H1 (cell line): ENCODE data around the gene BSPRY. TPM values are rescaled to one million over a fixed set of nuclear protein-coding genes. Genes with fewer than 3 reads are reported as not detected.

ENCODE experiments used
- CTCF ChIA-PET: fragments of 300-600 bp; sonication (Branson Sonifier 250); formaldehyde crosslinking; loops from one replicate; lab custom pipeline; 2021; ENCODE audit not compliant: partially characterized antibody; lab: Charles Lee
- POLR2A ChIA-PET: fragments of 300-600 bp; sonication (Branson Sonifier 250); formaldehyde crosslinking; loops from one replicate; lab custom pipeline; 2021; ENCODE audit warnings: inconsistent platforms; ENCODE audit not compliant: partially characterized antibody; lab: Charles Lee
- DNase-seq, 2 experiments: peaks; one replicate each; pipeline versions ENCODE4 v3.0.0 to v3.0.0-alpha.2; 2010 to 2022; ENCODE audit warnings: low spot score in 2 of 2, low read depth in 1 of 2, mixed read lengths in 1 of 2
- FAIRE-seq: peaks from 2 replicates; lab custom pipeline; 2011; peaks lifted over from hg19 to GRCh38; lab: Jason Lieb, UNC
- H2AFZ ChIP-seq: 2 replicates; pipeline ENCODE4 v1.8.1; 2012; ENCODE audit warnings: low read length, inconsistent platforms
- H2AK5ac ChIP-seq: 2 replicates; pipeline ENCODE4 v1.6.1; 2013; ENCODE audit warnings: low read depth, low read length
- H2BK120ac ChIP-seq: replicated peaks from 2 replicates; pipeline ENCODE3; 2013; ENCODE audit warnings: low read depth, low read length, inconsistent platforms
- H2BK12ac ChIP-seq: 2 replicates; pipeline ENCODE4 v1.6.1; 2013; ENCODE audit warnings: low read depth, low read length
- H2BK15ac ChIP-seq: 2 replicates; pipeline ENCODE4 v1.6.1; 2013; ENCODE audit warnings: low read length
- H2BK20ac ChIP-seq: 2 replicates; pipeline ENCODE4 v1.6.1; 2013; ENCODE audit warnings: low read length
- H2BK5ac ChIP-seq: 2 replicates; pipeline ENCODE4 v1.6.1; 2013; ENCODE audit warnings: low read depth, low read length
- H3K14ac ChIP-seq: 2 replicates; pipeline ENCODE4 v1.6.1; 2013; ENCODE audit warnings: inconsistent platforms; ENCODE audit not compliant: insufficient read length
- H3K18ac ChIP-seq: 2 replicates; pipeline ENCODE4 v1.6.1; 2013; ENCODE audit warnings: low read length; ENCODE audit errors: extremely low read depth
- H3K23ac ChIP-seq: 2 replicates; pipeline ENCODE4 v1.6.1; 2013; ENCODE audit warnings: inconsistent platforms; ENCODE audit not compliant: insufficient read length
- H3K23me2 ChIP-seq: 2 replicates; pipeline ENCODE4 v1.6.1; 2013; ENCODE audit warnings: low read depth, low read length
- H3K27ac ChIP-seq: 2 replicates; pipeline ENCODE4 v1.6.1; 2011; ENCODE audit warnings: low read depth, low read length, inconsistent platforms
- H3K27me3 ChIP-seq, 4 experiments: replicated peaks in 1 of 4; 1 replicate in 1 of 4; 2 replicates in 3 of 4; pipeline versions ENCODE4 v1.6.1 to v1.8.1; 2011 to 2013; ENCODE audit warnings: low read length in 3 of 4, mild to moderate bottlenecking in 3 of 4, inconsistent platforms in 2 of 4, mixed read lengths in 2 of 4, moderate library complexity in 1 of 4; ENCODE audit not compliant: control insufficient read depth in 3 of 4, insufficient read depth in 3 of 4; ENCODE audit errors: extremely low read depth in 1 of 4
- H3K36me3 ChIP-seq, 4 experiments: 2 replicates each; pipeline versions ENCODE4 v1.6.1 to v1.8.1; 2011 to 2013; ENCODE audit warnings: mild to moderate bottlenecking in 4 of 4, low read length in 3 of 4, moderate library complexity in 2 of 4, control low read depth in 1 of 4, inconsistent platforms in 1 of 4; ENCODE audit not compliant: insufficient read depth in 4 of 4, control insufficient read depth in 2 of 4
- H3K4ac ChIP-seq: replicated peaks from 2 replicates; pipeline ENCODE3; 2013; ENCODE audit warnings: low read length, low read depth, mixed read lengths, inconsistent platforms; ENCODE audit not compliant: insufficient read length
- H3K4me1 ChIP-seq, 4 experiments: replicated peaks in 1 of 4; 1 replicate in 1 of 4; 2 replicates in 3 of 4; pipeline versions ENCODE4 v1.6.1 to v1.8.1; 2011 to 2013; ENCODE audit warnings: low read length in 3 of 4, inconsistent platforms in 2 of 4, mixed read lengths in 1 of 4; ENCODE audit not compliant: insufficient read depth in 4 of 4, control insufficient read depth in 3 of 4
- H3K4me2 ChIP-seq, 2 experiments: 2 replicates each; pipeline versions ENCODE4 v1.6.1 to v1.8.1; 2011 to 2013; ENCODE audit warnings: low read depth in 2 of 2, low read length in 2 of 2, control low read depth in 1 of 2, inconsistent platforms in 1 of 2, mild to moderate bottlenecking in 1 of 2; ENCODE audit not compliant: insufficient read depth in 1 of 2
- H3K4me3 ChIP-seq, 4 experiments: fragments of 200-600, 300-600 bp in 1 of 4; sonication (generic), shearing (Covaris generic), sonication (Bioruptor Twin) in 1 of 4; 2 replicates each; pipeline versions ENCODE4 v1.5.1 to v1.8.1; 2011 to 2016; ENCODE audit warnings: low read length in 4 of 4, low read depth in 3 of 4, control low read depth in 2 of 4, inconsistent platforms in 2 of 4, mild to moderate bottlenecking in 2 of 4, mixed read lengths in 1 of 4, moderate library complexity in 1 of 4; ENCODE audit not compliant: insufficient read depth in 2 of 4; ENCODE audit errors: extremely low read depth in 1 of 4
- H3K56ac ChIP-seq: replicated peaks from 2 replicates; pipeline ENCODE3; 2013; ENCODE audit warnings: low read depth, mild to moderate bottlenecking, mixed read lengths, low read length, inconsistent platforms; ENCODE audit not compliant: insufficient read length
- H3K79me1 ChIP-seq: 2 replicates; pipeline ENCODE4 v1.6.1; 2013; ENCODE audit warnings: low read depth, low read length, control low read depth
- H3K79me2 ChIP-seq, 2 experiments: 2 replicates each; pipeline versions ENCODE4 v1.6.1 to v1.8.1; 2012 to 2013; ENCODE audit warnings: low read length in 2 of 2, mild to moderate bottlenecking in 2 of 2, inconsistent platforms in 1 of 2; ENCODE audit not compliant: insufficient read depth in 2 of 2, control insufficient read depth in 1 of 2
- H3K9ac ChIP-seq, 4 experiments: replicated peaks in 1 of 4; 1 replicate in 1 of 4; 2 replicates in 3 of 4; pipeline versions ENCODE4 v1.6.1 to v1.8.1; 2011 to 2013; ENCODE audit warnings: low read depth in 3 of 4, low read length in 3 of 4, control low read depth in 2 of 4, mild to moderate bottlenecking in 2 of 4, moderate library complexity in 2 of 4, inconsistent platforms in 1 of 4; ENCODE audit errors: extremely low read depth in 1 of 4
- H3K9me3 ChIP-seq, 2 experiments: 2 replicates each; pipeline versions ENCODE4 v1.6.1 to v1.8.1; 2012 to 2013; ENCODE audit warnings: mild to moderate bottlenecking in 2 of 2, moderate library complexity in 2 of 2, control low read depth in 1 of 2, inconsistent platforms in 1 of 2, low read depth in 1 of 2, low read length in 1 of 2, mixed read lengths in 1 of 2; ENCODE audit not compliant: insufficient read depth in 2 of 2
- H4K20me1 ChIP-seq, 2 experiments: replicated peaks in 1 of 2; 2 replicates each; pipeline versions ENCODE3 to v1.8.1; 2011 to 2013; ENCODE audit warnings: inconsistent platforms in 2 of 2, low read length in 2 of 2, mild to moderate bottlenecking in 1 of 2; ENCODE audit not compliant: insufficient read depth in 2 of 2, control insufficient read depth in 1 of 2
- H4K5ac ChIP-seq: 2 replicates; pipeline ENCODE4 v1.6.1; 2013; ENCODE audit warnings: low read length, low read depth, mixed read lengths, inconsistent platforms; ENCODE audit not compliant: insufficient read length
- H4K8ac ChIP-seq: 2 replicates; pipeline ENCODE4 v1.8.0; 2013; ENCODE audit warnings: mild to moderate bottlenecking, moderate library complexity, low read length, inconsistent platforms; ENCODE audit not compliant: insufficient read depth; ENCODE audit errors: extremely low read depth
- H4K91ac ChIP-seq: replicated peaks from 2 replicates; pipeline ENCODE3; 2013; ENCODE audit warnings: low read length, mixed read lengths, inconsistent platforms; ENCODE audit not compliant: insufficient read length
- KDM4A ChIP-seq: IDR thresholded peaks from one replicate; pipeline ENCODE4 v1.7.1; 2012; ENCODE audit warnings: low read depth, mild to moderate bottlenecking, moderate library complexity, low read length, inconsistent platforms; ENCODE audit not compliant: severe bottlenecking
- POLR2AphosphoS5 ChIP-seq: IDR thresholded peaks from 2 replicates; pipeline ENCODE4 v1.6.1; 2011; ENCODE audit warnings: low read depth, low read length
- WGBS, 2 experiments: shearing (Covaris generic) in 1 of 2; methylation state at CpG; one replicate each; pipeline versions ENCODE4 v1.1.6 to v1.1.7; 2013 to 2015; ENCODE audit warnings: low lambda C conversion rate in 2 of 2, mixed read lengths in 2 of 2, inconsistent platforms in 1 of 2, low coverage in 1 of 2, missing lambda C conversion rate in 1 of 2; ENCODE audit not compliant: insufficient replicate concordance in 2 of 2, insufficient coverage in 1 of 2, insufficient read length in 1 of 2; ENCODE audit errors: extremely low coverage in 1 of 2, missing lambda C conversion rate in 1 of 2; 5-methylcytosine and 5-hydroxymethylcytosine counted together
- polyA plus RNA-seq, 7 experiments: library from polyadenylated mRNA; depleted of rRNA in 3 of 7; stranded (reverse) in 5 of 7; unstranded in 2 of 7; fragments of >200 nt in 5 of 7; fragments of 200-250 nt in 2 of 7; gene quantifications; 1 replicate in 5 of 7; 2 replicates in 1 of 7; 4 replicates in 1 of 7; pipeline versions ENCODE4 v1.2.1 to v1.2.3, GENCODE V29; 2011 to 2013; ENCODE audit warnings: missing spikeins in 2 of 7, mixed read lengths in 2 of 7
- total RNA-seq: library from RNA; stranded (reverse); fragmentation: NEBNext Ultra II Directional; extraction: Animal tissue kit (Norgen Biotek cat#: 25700); gene quantifications from 2 replicates; pipeline ENCODE4 v1.2.1, GENCODE V29; 2021
- TF ChIP-seq, protein P1 (sequence below), 3 experiments: IDR thresholded peaks; 1 replicate in 2 of 3; 2 replicates in 1 of 3; pipeline versions ENCODE4 v1.5.1 to v1.6.1; 2011; ENCODE audit warnings: low read length in 3 of 3, mild to moderate bottlenecking in 3 of 3, inconsistent platforms in 2 of 3, low read depth in 1 of 3, moderate library complexity in 1 of 3; ENCODE audit not compliant: insufficient read depth in 1 of 3; ENCODE audit errors: control extremely low read depth in 1 of 3

BSPRY gene
- total and polyA plus RNA-seq, 2 of the 8 experiments (the other 6 are each of a cell fraction or from before 2014, with no cell fraction given), result 5.5 to 10.9 TPM

DNA sequence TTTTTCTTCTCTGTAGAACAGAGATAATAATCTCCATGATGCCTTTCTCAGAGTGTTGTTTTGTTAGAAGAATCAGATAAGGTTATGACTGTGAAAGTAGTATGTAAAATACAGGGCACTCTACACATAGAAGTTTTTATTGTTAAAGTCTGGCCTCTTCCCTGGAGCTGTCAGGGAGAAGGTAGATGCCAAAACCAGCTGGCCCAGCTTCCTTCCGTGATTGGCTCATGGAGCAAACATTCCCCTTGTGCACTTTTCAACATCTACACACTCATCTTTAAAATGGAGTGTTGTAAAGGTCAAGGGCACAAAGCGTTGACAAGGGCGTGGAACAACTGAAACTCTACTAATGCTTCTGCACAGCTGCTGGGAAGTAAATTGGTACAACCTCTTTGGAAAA, 38.8 kb upstream of the BSPRY start:
- Histone ChIP-seq H3K4me3 (no peak overlapping the region), H2BK15ac (no peak overlapping the region), H3K4ac (no peak overlapping the region), H3K27ac (no peak overlapping the region), H3K18ac (no peak overlapping the region), H4K5ac (no peak overlapping the region), H3K9ac (no peak overlapping the region), H4K8ac (no peak overlapping the region), H2BK5ac (no peak overlapping the region), H2BK120ac (no peak overlapping the region), H3K23me2 (no peaks in the 10 kb centered on the region), H3K14ac (no peak overlapping the region), H2AK5ac (no peak overlapping the region), H3K36me3 (no peaks in the 10 kb centered on the region), H2AFZ (no peak overlapping the region), H3K56ac (no peak overlapping the region), H3K4me1 (no peaks in the 10 kb centered on the region), H3K9me3 (no peaks in the 10 kb centered on the region), H3K23ac (no peak overlapping the region), H3K79me1 (no peaks in the 10 kb centered on the region), H4K91ac (no peak overlapping the region), H4K20me1 (no peaks in the 10 kb centered on the region), H3K4me2 (no peak overlapping the region), H2BK20ac (no peak overlapping the region), H3K79me2 (no peaks in the 10 kb centered on the region), H3K27me3 (no peaks in the 10 kb centered on the region; a peak in 1 of 7 replicates), H2BK12ac (no peak overlapping the region)
- POLR2A ChIA-PET, result interaction anchor here (1.0 to 1.1 kb wide), 2 partner anchors 13 to 283 kb away, joined by 3 read pairs; no protein-coding TSS in a partner anchor
- CTCF ChIA-PET, result interaction anchor here (0.9 to 4.2 kb wide), 17 partner anchors 9 to 347 kb away, joined by 3 to 30 read pairs (median 5); partner anchors contain the start of genes ALAD, BSPRY, CDC26 and PRPF4
- 96% methylated on average over 3 of the region's 3 CpGs; no CpG with 5 or more reads in 1 of the 2 experiments for WGBS, 2 experiments
- DNase-seq (no peak), FAIRE-seq (no peak)
- TF ChIP-seq, protein P1, sequence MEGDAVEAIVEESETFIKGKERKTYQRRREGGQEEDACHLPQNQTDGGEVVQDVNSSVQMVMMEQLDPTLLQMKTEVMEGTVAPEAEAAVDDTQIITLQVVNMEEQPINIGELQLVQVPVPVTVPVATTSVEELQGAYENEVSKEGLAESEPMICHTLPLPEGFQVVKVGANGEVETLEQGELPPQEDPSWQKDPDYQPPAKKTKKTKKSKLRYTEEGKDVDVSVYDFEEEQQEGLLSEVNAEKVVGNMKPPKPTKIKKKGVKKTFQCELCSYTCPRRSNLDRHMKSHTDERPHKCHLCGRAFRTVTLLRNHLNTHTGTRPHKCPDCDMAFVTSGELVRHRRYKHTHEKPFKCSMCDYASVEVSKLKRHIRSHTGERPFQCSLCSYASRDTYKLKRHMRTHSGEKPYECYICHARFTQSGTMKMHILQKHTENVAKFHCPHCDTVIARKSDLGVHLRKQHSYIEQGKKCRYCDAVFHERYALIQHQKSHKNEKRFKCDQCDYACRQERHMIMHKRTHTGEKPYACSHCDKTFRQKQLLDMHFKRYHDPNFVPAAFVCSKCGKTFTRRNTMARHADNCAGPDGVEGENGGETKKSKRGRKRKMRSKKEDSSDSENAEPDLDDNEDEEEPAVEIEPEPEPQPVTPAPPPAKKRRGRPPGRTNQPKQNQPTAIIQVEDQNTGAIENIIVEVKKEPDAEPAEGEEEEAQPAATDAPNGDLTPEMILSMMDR (IDR thresholded peaks at IDR 0.05; ENCODE audit: control extremely low read depth in 1 of 3, insufficient read depth in 1 of 3, low read depth in 1 of 3, low read length in 3 of 3), result no peak
- no peak for TF ChIP-seq KDM4A
- TF ChIP-seq POLR2AphosphoS5, result no peak
